ENCODE results near the gene S100A12. TPM values are rescaled to one million over a fixed set of nuclear protein-coding genes. Genes with fewer than 3 reads are reported as not detected.

Gene S100A12
- total RNA-seq, 1 donor from 2014 or later = 63.8 TPM

- no peak for DNase-seq
Observed at GRCh38 chr1:153367090-153367489, 8.3 kb downstream of the S100A12 start.

- DNase-seq = no peak
Observed at GRCh38 chr1:153366261-153366660, 9.2 kb downstream of the S100A12 start.

- DNase-seq = no peak
Observed at GRCh38 chr1:153365696-153366095, 9.7 kb downstream of the S100A12 start.

GRCh38 chr1:153364766-153365666 lies 10.4 kb downstream of the S100A12 start:
- no peak for DNase-seq

GRCh38 chr1:153364156-153364555 lies 11.3 kb downstream of the S100A12 start:
- no peak for DNase-seq

- no peak for DNase-seq
Observed at GRCh38 chr1:153363641-153364040, 11.8 kb downstream of the S100A12 start.

GRCh38 chr1:153362187-153362775 lies 13.1 kb downstream of the S100A12 start:
- no peak for DNase-seq

- no peak for DNase-seq
Observed at GRCh38 chr1:153361480-153362109, 13.8 kb downstream of the S100A12 start.

GRCh38 chr1:153360592-153361479 lies 14.6 kb downstream of the S100A12 start:
- no peak for DNase-seq

GRCh38 chr1:153360190-153360589 lies 15.2 kb downstream of the S100A12 start:
- no peak for DNase-seq

GRCh38 chr1:153359241-153359640 lies 16.2 kb downstream of the S100A12 start:
- no peak for DNase-seq

GRCh38 chr1:153358691-153358975 lies 16.8 kb downstream of the S100A12 start:
- DNase-seq = no peak

- no peak for DNase-seq
Observed at GRCh38 chr1:153357853-153358690, 17.3 kb downstream of the S100A12 start, which contains the start of gene S100A9. TSS of gene S100A9 (plus strand) at chr1:153357854. CDS start at chr1:153358284, 430 bp downstream.

GRCh38 chr1:153357076-153357852 lies 18.2 kb downstream of the S100A12 start:
- no peak for DNase-seq

- DNase-seq = no peak
Observed at GRCh38 chr1:153356392-153357075, 18.9 kb downstream of the S100A12 start.

GRCh38 chr1:153355445-153356071 lies 19.9 kb downstream of the S100A12 start:
- no peak for DNase-seq

- DNase-seq = no peak
Observed at GRCh38 chr1:153354515-153355193, 20.8 kb downstream of the S100A12 start.

GRCh38 chr1:153353226-153353947 lies 22.0 kb downstream of the S100A12 start:
- DNase-seq = no peak

All from skin of body (tissue), 2 donors.